Measurements from ENCODE around the gene LY86.

LY86 gene

GRCh38 chr6:6588924-6589709, 597 bp downstream of the LY86 start:
- TF ChIP-seq SIN3A (IDR thresholded peaks at IDR 0.05; ENCODE audit: borderline replicate concordance, insufficient read depth, low read length): no peak

DNA sequence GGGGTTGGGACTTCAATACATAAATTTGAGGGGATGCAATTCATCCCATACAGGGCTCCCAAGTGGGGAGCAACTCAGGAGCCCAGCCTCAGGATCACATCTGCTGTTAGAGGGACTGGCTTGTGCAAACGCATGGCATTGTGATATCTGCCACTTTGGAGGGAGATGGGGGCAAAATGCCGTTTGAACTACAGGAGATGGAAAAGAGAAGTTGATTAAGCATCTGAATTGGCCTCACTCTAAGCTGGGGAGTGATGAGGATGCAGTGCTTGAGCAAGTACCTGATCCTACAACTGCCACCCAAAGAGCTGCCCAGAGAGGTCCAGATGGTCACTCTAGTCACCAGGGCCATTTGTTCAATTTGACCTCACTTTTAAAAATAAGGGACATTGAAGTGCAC, 2.0 kb downstream of the LY86 start:
- no peak for TF ChIP-seq SIN3A (IDR thresholded peaks at IDR 0.05; ENCODE audit: borderline replicate concordance, insufficient read depth, low read length)
- no peak for TF ChIP-seq FOXP2 (optimal IDR thresholded peaks at IDR 0.05; ENCODE audit: borderline replicate concordance, extremely low read depth, extremely low read length, insufficient read depth)
- TF ChIP-seq, protein P1, sequence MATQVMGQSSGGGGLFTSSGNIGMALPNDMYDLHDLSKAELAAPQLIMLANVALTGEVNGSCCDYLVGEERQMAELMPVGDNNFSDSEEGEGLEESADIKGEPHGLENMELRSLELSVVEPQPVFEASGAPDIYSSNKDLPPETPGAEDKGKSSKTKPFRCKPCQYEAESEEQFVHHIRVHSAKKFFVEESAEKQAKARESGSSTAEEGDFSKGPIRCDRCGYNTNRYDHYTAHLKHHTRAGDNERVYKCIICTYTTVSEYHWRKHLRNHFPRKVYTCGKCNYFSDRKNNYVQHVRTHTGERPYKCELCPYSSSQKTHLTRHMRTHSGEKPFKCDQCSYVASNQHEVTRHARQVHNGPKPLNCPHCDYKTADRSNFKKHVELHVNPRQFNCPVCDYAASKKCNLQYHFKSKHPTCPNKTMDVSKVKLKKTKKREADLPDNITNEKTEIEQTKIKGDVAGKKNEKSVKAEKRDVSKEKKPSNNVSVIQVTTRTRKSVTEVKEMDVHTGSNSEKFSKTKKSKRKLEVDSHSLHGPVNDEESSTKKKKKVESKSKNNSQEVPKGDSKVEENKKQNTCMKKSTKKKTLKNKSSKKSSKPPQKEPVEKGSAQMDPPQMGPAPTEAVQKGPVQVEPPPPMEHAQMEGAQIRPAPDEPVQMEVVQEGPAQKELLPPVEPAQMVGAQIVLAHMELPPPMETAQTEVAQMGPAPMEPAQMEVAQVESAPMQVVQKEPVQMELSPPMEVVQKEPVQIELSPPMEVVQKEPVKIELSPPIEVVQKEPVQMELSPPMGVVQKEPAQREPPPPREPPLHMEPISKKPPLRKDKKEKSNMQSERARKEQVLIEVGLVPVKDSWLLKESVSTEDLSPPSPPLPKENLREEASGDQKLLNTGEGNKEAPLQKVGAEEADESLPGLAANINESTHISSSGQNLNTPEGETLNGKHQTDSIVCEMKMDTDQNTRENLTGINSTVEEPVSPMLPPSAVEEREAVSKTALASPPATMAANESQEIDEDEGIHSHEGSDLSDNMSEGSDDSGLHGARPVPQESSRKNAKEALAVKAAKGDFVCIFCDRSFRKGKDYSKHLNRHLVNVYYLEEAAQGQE (IDR thresholded peaks at IDR 0.05; ENCODE audit: insufficient read depth in 1 of 2, low read depth in 2 of 2, low read length in 2 of 2): no peak
- TF ChIP-seq TAF1 (IDR thresholded peaks at IDR 0.05; ENCODE audit: borderline replicate concordance, insufficient read depth, low read length): no peak
- no peak for TF ChIP-seq POLR2AphosphoS5 (IDR thresholded peaks at IDR 0.05; ENCODE audit: low read depth, low read length)

- TF ChIP-seq POLR2AphosphoS5 (IDR thresholded peaks at IDR 0.05; ENCODE audit: low read depth, low read length) (no peak), TAF1 (IDR thresholded peaks at IDR 0.05; ENCODE audit: borderline replicate concordance, insufficient read depth, low read length) (no peak), FOXP2 (optimal IDR thresholded peaks at IDR 0.05; ENCODE audit: borderline replicate concordance, extremely low read depth, extremely low read length, insufficient read depth) (no peak), SIN3A (IDR thresholded peaks at IDR 0.05; ENCODE audit: borderline replicate concordance, insufficient read depth, low read length) (no peak)
Observed at GRCh38 chr6:6591778-6592465, 3.4 kb downstream of the LY86 start.

GRCh38 chr6:6592826-6593475, 4.4 kb downstream of the LY86 start:
- no peak for TF ChIP-seq FOXP2 (optimal IDR thresholded peaks at IDR 0.05; ENCODE audit: borderline replicate concordance, extremely low read depth, extremely low read length, insufficient read depth)
- no peak for TF ChIP-seq TAF1 (IDR thresholded peaks at IDR 0.05; ENCODE audit: borderline replicate concordance, insufficient read depth, low read length)
- TF ChIP-seq, protein P1 (IDR thresholded peaks at IDR 0.05; ENCODE audit: insufficient read depth in 1 of 2, low read depth in 2 of 2, low read length in 2 of 2): no peak
- TF ChIP-seq SIN3A (IDR thresholded peaks at IDR 0.05; ENCODE audit: borderline replicate concordance, insufficient read depth, low read length): no peak
- no peak for TF ChIP-seq POLR2AphosphoS5 (IDR thresholded peaks at IDR 0.05; ENCODE audit: low read depth, low read length)

DNA sequence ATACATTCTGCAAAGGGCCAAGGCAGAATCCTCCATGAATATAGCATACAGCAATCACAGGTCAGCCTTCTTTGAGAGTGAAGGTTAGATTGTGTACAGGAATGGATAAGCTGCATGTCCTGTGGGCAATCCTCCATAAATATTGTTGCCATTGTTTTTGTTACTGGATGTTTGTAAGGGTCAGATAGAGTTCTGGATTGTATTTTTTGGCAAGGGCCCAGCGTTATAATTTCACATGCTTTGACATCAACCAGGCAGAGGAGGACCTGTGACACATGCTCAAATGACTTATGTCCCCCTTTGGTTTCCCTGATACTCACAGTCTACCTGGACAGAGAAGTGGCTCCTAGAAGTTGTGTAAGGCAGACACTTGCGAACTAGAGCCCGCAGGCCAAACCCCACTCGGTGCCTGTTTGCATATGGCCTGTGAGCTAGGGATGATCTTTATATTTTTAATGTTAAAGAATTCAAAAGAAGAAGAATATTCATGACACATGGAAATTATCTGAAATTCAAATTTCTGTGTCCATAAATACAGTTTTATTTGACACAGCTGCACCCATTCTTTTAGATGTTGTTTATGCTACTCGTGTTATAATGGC, 5.4 kb downstream of the LY86 start:
- TF ChIP-seq, protein P1 (IDR thresholded peaks at IDR 0.05; ENCODE audit: insufficient read depth in 1 of 2, low read depth in 2 of 2, low read length in 2 of 2): no peak
- no peak for TF ChIP-seq POLR2AphosphoS5 (IDR thresholded peaks at IDR 0.05; ENCODE audit: low read depth, low read length)
- TF ChIP-seq FOXP2 (optimal IDR thresholded peaks at IDR 0.05; ENCODE audit: borderline replicate concordance, extremely low read depth, extremely low read length, insufficient read depth): no peak
- TF ChIP-seq TAF1 (IDR thresholded peaks at IDR 0.05; ENCODE audit: borderline replicate concordance, insufficient read depth, low read length): no peak
- TF ChIP-seq SIN3A (IDR thresholded peaks at IDR 0.05; ENCODE audit: borderline replicate concordance, insufficient read depth, low read length): no peak

All from PFSK-1 (cell line).